ENCODE measurements around the gene DPY19L3.
A peak's percentile ranks its signal among the peaks of the same experiment; 100 is the strongest.
"Not testable (repeated sequence)": the region's sequence is repeated elsewhere in the genome, so short reads cannot be mapped to it uniquely, and the experiment has no call there.

The DPY19L3 gene

GRCh38 chr19:32405431-32406160, at the start of gene DPY19L3:
TSS of gene DPY19L3 (plus strand) at chr19:32405770. CDS start at chr19:32408254, 2,484 bp downstream.
- peak; percentile 80 to 90 (median 88) for DNase-seq (ENCODE audit: low read depth in 4 of 4, low spot score in 1 of 4)

GRCh38 chr19:32357720-32358119, 47.9 kb upstream of the DPY19L3 start:
- no peak for DNase-seq (ENCODE audit: low read depth in 4 of 4, low spot score in 1 of 4)

- no peak for DNase-seq (ENCODE audit: low read depth in 4 of 4, low spot score in 1 of 4)
Measured at GRCh38 chr19:32358321-32358720, 47.2 kb upstream of the DPY19L3 start.

GRCh38 chr19:32359581-32359980, 46.0 kb upstream of the DPY19L3 start:
- DNase-seq (ENCODE audit: low read depth in 4 of 4, low spot score in 1 of 4) = no peak

- no peak for DNase-seq (ENCODE audit: low read depth in 4 of 4, low spot score in 1 of 4)
Measured at GRCh38 chr19:32361574-32362317, 43.8 kb upstream of the DPY19L3 start.

GRCh38 chr19:32362318-32362691, 43.3 kb upstream of the DPY19L3 start:
- no peak for DNase-seq (ENCODE audit: low read depth in 4 of 4, low spot score in 1 of 4)

GRCh38 chr19:32363175-32363574, 42.4 kb upstream of the DPY19L3 start:
- no peak for DNase-seq (ENCODE audit: low read depth in 4 of 4, low spot score in 1 of 4)

GRCh38 chr19:32363632-32364031, 41.9 kb upstream of the DPY19L3 start:
- DNase-seq (ENCODE audit: low read depth in 4 of 4, low spot score in 1 of 4) = no peak

GRCh38 chr19:32364040-32364439, 41.5 kb upstream of the DPY19L3 start:
- DNase-seq (ENCODE audit: low read depth in 4 of 4, low spot score in 1 of 4) = no peak

GRCh38 chr19:32367063-32367462, 38.5 kb upstream of the DPY19L3 start:
- no peak for DNase-seq (ENCODE audit: low read depth in 4 of 4, low spot score in 1 of 4)

GRCh38 chr19:32367948-32368536, 37.5 kb upstream of the DPY19L3 start:
- DNase-seq (ENCODE audit: low read depth in 4 of 4, low spot score in 1 of 4) = no peak

GRCh38 chr19:32368787-32369186, 36.8 kb upstream of the DPY19L3 start:
- no peak for DNase-seq (ENCODE audit: low read depth in 4 of 4, low spot score in 1 of 4)

GRCh38 chr19:32372726-32373517, 32.6 kb upstream of the DPY19L3 start:
- no peak for DNase-seq (ENCODE audit: low read depth in 4 of 4, low spot score in 1 of 4)

GRCh38 chr19:32373585-32374295, 31.8 kb upstream of the DPY19L3 start:
- DNase-seq (ENCODE audit: low read depth in 4 of 4, low spot score in 1 of 4) = no peak

- DNase-seq (ENCODE audit: low read depth in 4 of 4, low spot score in 1 of 4) = not testable (repeated sequence)
Measured at GRCh38 chr19:32374362-32374761, 31.2 kb upstream of the DPY19L3 start.

- DNase-seq (ENCODE audit: low read depth in 4 of 4, low spot score in 1 of 4) = not testable (repeated sequence)
Measured at GRCh38 chr19:32377088-32377487, 28.5 kb upstream of the DPY19L3 start.

- no peak for DNase-seq (ENCODE audit: low read depth in 4 of 4, low spot score in 1 of 4)
Measured at GRCh38 chr19:32380269-32380668, 25.3 kb upstream of the DPY19L3 start.

- no peak for DNase-seq (ENCODE audit: low read depth in 4 of 4, low spot score in 1 of 4)
Measured at GRCh38 chr19:32387701-32388392, 17.7 kb upstream of the DPY19L3 start.

GRCh38 chr19:32388393-32388855, 17.1 kb upstream of the DPY19L3 start:
- no peak for DNase-seq (ENCODE audit: low read depth in 4 of 4, low spot score in 1 of 4)

GRCh38 chr19:32392901-32393300, 12.7 kb upstream of the DPY19L3 start:
- DNase-seq (ENCODE audit: low read depth in 4 of 4, low spot score in 1 of 4) = no peak

All from stimulated activated CD4-positive, alpha-beta T cell treated with anti-CD3 and anti-CD28 coated beads, Interleukin-1b, Interleukin-23, amount 100 ng/mL, for 24 hours (primary cell).